Sigmoid colon (tissue), 7 donors: ENCODE results near the gene BCL10. TPM values are rescaled to one million over a fixed set of nuclear protein-coding genes. Genes with fewer than 3 reads are reported as not detected.

Experiments
- DNase-seq: peaks from one replicate; pipeline ENCODE4 v3.0.0-alpha.2; 2019
- H3K27ac ChIP-seq, 4 donors: fragments of 200-600 bp; sonication (generic); one replicate each; pipeline ENCODE4 v1.5.1; 2016 to 2019; ENCODE audit warnings: mild to moderate bottlenecking in 1 of 4
- H3K27me3 ChIP-seq, 3 donors: fragments of 200-600 bp; sonication (generic); one replicate each; pipeline ENCODE4 v1.5.1; 2019; ENCODE audit warnings: mild to moderate bottlenecking in 1 of 3
- H3K36me3 ChIP-seq, 4 donors: fragments of 200-600 bp; sonication (generic); one replicate each; pipeline ENCODE4 v1.5.1; 2016 to 2019
- H3K4me1 ChIP-seq, 4 donors: fragments of 200-600 bp; sonication (generic); one replicate each; pipeline ENCODE4 v1.5.1; 2017 to 2019
- H3K4me3 ChIP-seq, 4 donors: fragments of 200-600 bp; sonication (generic); one replicate each; pipeline ENCODE4 v1.5.1; 2017 to 2019; ENCODE audit warnings: mild to moderate bottlenecking in 2 of 4, moderate library complexity in 1 of 4
- H3K9me3 ChIP-seq, 4 donors: fragments of 200-600 bp in 3 of 4; sonication (generic) in 3 of 4; one replicate each; pipeline versions ENCODE4 v1.5.1 to v1.6.1; 2013 to 2019
- CTCF ChIP-seq, 4 experiments: fragments of 450-650 bp in 3 of 4; fragments of 200-600 bp in 1 of 4; IDR thresholded peaks; one replicate each; pipeline ENCODE4 v1.5.1; 2016 to 2019; ENCODE audit warnings: antibody characterized with exemption in 4 of 4, mild to moderate bottlenecking in 3 of 4, moderate library complexity in 2 of 4
- EP300 ChIP-seq, 4 donors: sonication (generic); formaldehyde crosslinking; IDR thresholded peaks; one replicate each; pipeline ENCODE4 v1.6.1; 2017; ENCODE audit warnings: antibody characterized with exemption in 4 of 4
- POLR2A ChIP-seq, 2 donors: fragments of 450-650 bp; IDR thresholded peaks; one replicate each; pipeline ENCODE4 v1.6.1; 2016; ENCODE audit warnings: antibody characterized with exemption in 2 of 2, mild to moderate bottlenecking in 2 of 2, moderate library complexity in 2 of 2
- POLR2AphosphoS5 ChIP-seq, 4 donors: sonication (generic); formaldehyde crosslinking; IDR thresholded peaks; one replicate each; pipeline ENCODE4 v1.6.1; 2017; ENCODE audit warnings: antibody characterized with exemption in 4 of 4
- WGBS, 2 donors: extraction: QIAGEN DNeasy Blood & Tissue Kit; methylation state at CpG; one replicate each; pipeline ENCODE4 v1.1.7; 2013; 5-methylcytosine and 5-hydroxymethylcytosine counted together
- intact Hi-C: fragments of 100-400 bp; cut with DNase I; formaldehyde crosslinking; loops from one replicate; pipeline ENCODE4 v1.15.1; 2023
- polyA plus RNA-seq, 3 donors: library from polyadenylated mRNA; stranded (reverse); fragments of 200-250 nt; gene quantifications; one replicate each; pipeline ENCODE4 v1.2.3, GENCODE V29; 2013
- total RNA-seq, 4 donors: library from RNA; depleted of rRNA; stranded (reverse); fragments of >200 nt; gene quantifications; one replicate each; pipeline ENCODE4 v1.1.0, GENCODE V29; 2016
- donor health status: healthy with polysubstance abuse.
- donor health status: Bipolar disorder and iron deficiency.
- donor health status: healthy.

Gene BCL10
- total and polyA plus RNA-seq, 7 donors = 6.7 to 49.7 (median 14.2) TPM

DNA sequence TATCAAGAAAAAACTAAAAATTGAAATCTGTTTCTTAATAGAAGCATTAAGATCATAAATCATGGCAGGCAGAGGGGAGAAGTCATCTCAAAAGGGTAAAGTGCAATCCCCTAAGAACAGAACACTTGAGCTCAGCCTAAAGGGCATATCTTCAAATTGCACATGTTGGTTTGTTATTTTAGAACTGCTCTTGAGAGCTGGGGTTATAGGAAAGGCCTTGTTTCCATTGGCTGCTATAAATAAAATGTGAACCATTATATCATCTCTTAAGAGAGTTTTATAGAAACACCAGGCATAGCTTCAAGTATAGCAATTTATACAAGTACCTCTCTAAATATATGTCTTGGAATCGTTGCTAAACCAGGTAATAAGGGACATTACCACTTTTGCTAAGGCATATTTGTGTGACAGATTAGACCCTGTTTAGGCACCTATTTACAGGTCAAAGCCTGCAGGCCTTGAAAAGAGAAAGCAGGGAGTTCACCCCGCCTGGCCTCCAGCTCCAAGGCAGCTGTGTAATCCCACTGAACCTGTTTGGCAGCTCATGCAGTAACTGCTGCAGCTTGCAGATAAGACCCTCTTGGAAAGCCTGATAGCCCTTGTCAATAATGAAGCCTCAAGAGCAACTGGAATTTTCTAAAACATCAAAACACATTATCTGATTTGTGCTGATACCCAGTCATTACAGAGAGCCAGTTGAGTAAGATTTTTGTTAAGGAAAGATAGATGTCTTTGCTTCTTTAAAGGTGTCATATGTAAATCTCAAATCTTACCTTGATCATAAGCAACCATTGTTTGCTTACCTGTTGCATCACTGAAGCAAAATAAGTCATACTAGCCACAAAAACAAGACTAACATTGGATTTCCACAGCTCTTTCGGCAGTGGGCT, 51.5 kb downstream of the BCL10 start:
- WGBS, 2 donors = 13 to 58% methylated on average over 3 of the region's 3 CpGs
- no peaks in the 10 kb centered on the region for H3K36me3 ChIP-seq
- H3K27ac ChIP-seq = peak overlapping the region; percentile 73 to 85 (median 80)
- intact Hi-C loops = no loop called here
- no peak for TF ChIP-seq POLR2AphosphoS5 (IDR thresholded peaks at IDR 0.05)
- TF ChIP-seq CTCF (IDR thresholded peaks at IDR 0.05) = no peak
- TF ChIP-seq EP300 (IDR thresholded peaks at IDR 0.05) = no peak
- no peak for TF ChIP-seq POLR2A (IDR thresholded peaks at IDR 0.05)
- no peak for DNase-seq
- H3K4me3 ChIP-seq = no peak overlapping the region
- no peaks in the 10 kb centered on the region for H3K27me3 ChIP-seq
- H3K4me1 ChIP-seq = peaks cover 3 to 83% (median 64%) of the 10 kb centered on the region in 4 donors
- H3K9me3 ChIP-seq = no peaks in the 10 kb centered on the region

DNA sequence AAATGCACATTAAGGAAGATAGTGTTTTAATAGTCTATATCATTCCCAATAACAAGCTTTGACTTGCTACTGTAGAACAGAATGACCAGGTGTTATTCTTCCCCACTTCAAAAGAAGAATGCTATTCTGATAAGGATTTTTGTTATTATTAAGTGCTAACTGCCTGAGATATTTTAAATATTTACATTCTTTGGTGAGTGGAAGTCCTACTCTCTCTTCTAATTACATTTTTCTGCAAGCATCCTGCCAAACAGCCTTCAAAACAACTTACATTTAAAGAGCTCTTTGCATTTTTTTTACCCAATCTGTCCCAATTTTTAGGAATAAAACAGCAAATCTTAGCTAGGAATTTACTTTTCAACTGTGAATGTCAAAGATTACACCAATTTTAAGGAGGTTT, 52.1 kb downstream of the BCL10 start:
- intact Hi-C loops = no loop called here
- Histone ChIP-seq H3K9me3 (no peaks in the 10 kb centered on the region), H3K27me3 (no peaks in the 10 kb centered on the region), H3K4me3 (no peak overlapping the region), H3K36me3 (no peaks in the 10 kb centered on the region), H3K4me1 (peaks cover 3 to 86% (median 67%) of the 10 kb centered on the region in 4 donors), H3K27ac (peak overlapping the region; percentile 73 to 85 (median 80))
- no peak for DNase-seq
- TF ChIP-seq CTCF (IDR thresholded peaks at IDR 0.05) (no peak), POLR2AphosphoS5 (IDR thresholded peaks at IDR 0.05) (no peak), POLR2A (IDR thresholded peaks at IDR 0.05) (no peak), EP300 (IDR thresholded peaks at IDR 0.05) (no peak)

- TF ChIP-seq EP300 (IDR thresholded peaks at IDR 0.05) (no peak), POLR2AphosphoS5 (IDR thresholded peaks at IDR 0.05) (no peak), POLR2A (IDR thresholded peaks at IDR 0.05) (no peak), CTCF (IDR thresholded peaks at IDR 0.05) (no peak)
- intact Hi-C loops = no loop called here
- H3K9me3 ChIP-seq = no peaks in the 10 kb centered on the region
- no peak for DNase-seq
- WGBS, 2 donors = 75 to 82% methylated on average over 5 of the region's 5 CpGs
- H3K4me1 ChIP-seq = peaks cover 3 to 82% (median 68%) of the 10 kb centered on the region in 4 donors
- no peak overlapping the region for H3K4me3 ChIP-seq
- no peaks in the 10 kb centered on the region for H3K27me3 ChIP-seq
- no peaks in the 10 kb centered on the region for H3K36me3 ChIP-seq
- peak overlapping the region; percentile 73 to 85 (median 80) for H3K27ac ChIP-seq
Observed at GRCh38 chr1:85223334-85223733, 53.1 kb downstream of the BCL10 start.

- Histone ChIP-seq H3K4me3 (no peak overlapping the region), H3K9me3 (no peaks in the 10 kb centered on the region), H3K4me1 (peaks cover 0 to 71% (median 65%) of the 10 kb centered on the region in 4 donors), H3K27ac (peak overlapping the region; percentile 73 to 85 (median 78)), H3K27me3 (no peaks in the 10 kb centered on the region), H3K36me3 (no peaks in the 10 kb centered on the region)
- TF ChIP-seq CTCF (IDR thresholded peaks at IDR 0.05) (no peak), POLR2AphosphoS5 (IDR thresholded peaks at IDR 0.05) (peak in 3 of 4 donors; percentile 18 to 73 (median 49)), POLR2A (IDR thresholded peaks at IDR 0.05) (no peak), EP300 (IDR thresholded peaks at IDR 0.05) (peak in 1 of 4 donors; percentile 86)
- WGBS, 2 donors = 63 to 67% methylated on average over 7 of the region's 7 CpGs
- DNase-seq = no peak
- intact Hi-C loops = no loop called here
Observed at GRCh38 chr1:85220756-85221201, 55.7 kb downstream of the BCL10 start.
